SW480 (cell line): Measurements from ENCODE around the gene NPC1L1.

ENCODE experiments used
- DNase-seq: peaks from one replicate; pipeline ENCODE4 v3.0.0-alpha.2; 2016; ENCODE audit warnings: low spot score

Gene NPC1L1

GRCh38 chr7:44505595-44505994, 35.5 kb downstream of the NPC1L1 start:
- no peak for DNase-seq

- DNase-seq = no peak
Observed at GRCh38 chr7:44498230-44498954, 42.7 kb downstream of the NPC1L1 start.

DNA sequence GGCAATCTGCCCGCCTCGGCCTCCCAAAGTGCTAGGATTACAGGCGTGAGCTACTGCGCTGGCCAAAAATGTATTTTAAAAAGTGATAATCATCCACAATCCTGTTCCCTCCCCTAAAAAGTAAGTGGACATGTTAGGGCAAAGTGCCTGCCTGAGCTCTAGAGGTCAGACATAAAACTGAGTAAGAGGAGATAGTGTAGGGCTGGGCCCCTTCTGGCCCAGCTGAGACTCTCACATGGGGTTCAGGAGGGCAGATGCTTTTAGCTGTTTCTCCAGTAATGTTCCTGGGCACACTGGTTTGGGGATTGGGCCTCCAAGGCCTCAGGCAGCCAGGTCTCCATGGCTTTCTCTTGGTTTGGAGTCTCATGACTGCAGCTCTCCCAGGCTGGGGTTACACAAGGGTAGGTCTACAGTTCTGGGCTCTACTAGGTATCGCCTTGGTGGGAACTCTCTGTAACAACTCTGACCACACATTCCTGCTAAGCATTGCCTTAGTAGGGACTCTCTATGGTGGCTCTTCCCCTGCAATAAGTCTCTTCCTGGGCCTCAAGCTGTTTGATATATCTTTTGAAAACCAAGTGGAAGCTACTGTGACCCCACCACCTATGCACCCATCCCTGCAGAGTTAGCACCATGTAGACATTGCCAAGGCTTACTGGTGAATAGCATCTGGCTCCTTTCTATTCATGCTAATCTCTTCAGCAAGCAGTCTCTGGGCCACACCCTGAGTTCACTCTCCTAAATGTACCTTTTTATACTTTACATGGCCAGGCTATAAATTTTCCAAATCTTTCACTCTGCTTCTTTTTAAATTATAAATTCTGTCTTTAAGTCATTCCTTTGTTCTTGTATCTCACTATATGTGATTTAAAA, 43.7 kb downstream of the NPC1L1 start:
- no peak for DNase-seq

- DNase-seq = no peak
Observed at GRCh38 chr7:44496385-44496784, 44.7 kb downstream of the NPC1L1 start.

GRCh38 chr7:44494960-44495359, 46.2 kb downstream of the NPC1L1 start:
- DNase-seq = no peak

GRCh38 chr7:44491229-44491628, 49.9 kb downstream of the NPC1L1 start:
- no peak for DNase-seq

- DNase-seq = peak; percentile 95
Observed at GRCh38 chr7:44490351-44491200, 50.6 kb downstream of the NPC1L1 start, which contains the start of gene NUDCD3. Gene NUDCD3, minus strand, starts transcription at chr7:44490658. Its CDS starts 58 bp downstream, at chr7:44490600.

DNA sequence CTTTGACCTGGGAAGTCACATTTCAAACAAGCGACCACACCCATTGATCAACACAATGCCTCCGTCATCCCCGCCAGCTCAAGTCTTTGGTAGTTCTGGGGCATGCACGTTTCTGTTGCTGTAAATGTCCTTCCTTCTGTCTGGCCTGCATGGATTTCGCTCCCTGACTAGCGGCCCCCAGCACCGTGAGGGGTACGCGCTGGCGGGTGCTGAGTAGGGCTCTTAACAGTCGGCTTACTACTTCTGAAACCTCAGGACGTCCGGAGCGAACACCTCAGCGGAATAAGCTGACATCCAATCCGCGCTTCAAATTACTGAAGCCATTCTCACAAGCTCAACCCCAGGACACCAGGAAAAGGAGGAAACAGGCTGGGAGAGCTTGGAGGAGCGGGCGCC, 51.2 kb downstream of the NPC1L1 start:
- DNase-seq = peak; percentile 53

GRCh38 chr7:44488955-44489354, 52.2 kb downstream of the NPC1L1 start:
- no peak for DNase-seq

- no peak for DNase-seq
Observed at GRCh38 chr7:44486693-44487092, 54.4 kb downstream of the NPC1L1 start.

- DNase-seq = no peak
Observed at GRCh38 chr7:44486001-44486400, 55.1 kb downstream of the NPC1L1 start.

DNA sequence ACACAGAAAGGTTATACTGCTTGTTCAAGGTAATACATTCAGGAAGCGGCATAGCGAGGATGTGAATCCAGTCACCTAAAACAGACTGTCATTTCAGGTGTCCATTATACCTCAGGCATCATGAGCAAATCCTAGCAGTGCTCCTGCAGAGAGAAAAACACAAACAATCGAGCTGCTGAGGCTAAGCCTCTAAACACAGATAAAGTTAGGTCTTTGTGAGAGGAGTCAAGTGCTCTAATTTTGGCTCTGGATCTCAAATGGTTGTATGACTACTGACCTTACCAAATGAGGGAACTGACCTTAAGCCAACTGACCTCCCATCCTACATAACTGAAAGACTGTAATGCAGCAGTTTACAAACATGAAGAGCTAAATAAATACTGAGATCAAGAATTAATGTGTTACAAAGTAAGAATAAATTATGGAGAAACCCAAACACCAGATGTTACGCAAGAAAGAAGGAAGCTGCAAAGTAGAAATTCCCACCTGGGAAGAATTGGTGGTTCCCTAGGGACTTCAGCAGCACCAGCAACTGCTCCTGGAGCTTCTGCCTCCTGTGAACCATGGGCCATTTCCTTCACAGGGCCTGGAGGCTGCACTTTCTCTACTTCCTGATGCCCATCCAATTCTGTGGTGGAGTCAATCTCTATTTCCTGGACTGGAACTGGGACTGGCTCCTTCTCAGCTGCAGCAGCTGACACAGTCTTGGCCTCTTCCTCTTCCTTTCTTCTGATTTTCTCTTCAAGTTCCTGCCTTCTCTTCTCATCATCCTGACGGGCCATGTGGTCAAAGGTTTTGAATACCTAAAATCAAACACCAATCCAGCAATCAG, 56.4 kb downstream of the NPC1L1 start:
- DNase-seq = no peak

DNA sequence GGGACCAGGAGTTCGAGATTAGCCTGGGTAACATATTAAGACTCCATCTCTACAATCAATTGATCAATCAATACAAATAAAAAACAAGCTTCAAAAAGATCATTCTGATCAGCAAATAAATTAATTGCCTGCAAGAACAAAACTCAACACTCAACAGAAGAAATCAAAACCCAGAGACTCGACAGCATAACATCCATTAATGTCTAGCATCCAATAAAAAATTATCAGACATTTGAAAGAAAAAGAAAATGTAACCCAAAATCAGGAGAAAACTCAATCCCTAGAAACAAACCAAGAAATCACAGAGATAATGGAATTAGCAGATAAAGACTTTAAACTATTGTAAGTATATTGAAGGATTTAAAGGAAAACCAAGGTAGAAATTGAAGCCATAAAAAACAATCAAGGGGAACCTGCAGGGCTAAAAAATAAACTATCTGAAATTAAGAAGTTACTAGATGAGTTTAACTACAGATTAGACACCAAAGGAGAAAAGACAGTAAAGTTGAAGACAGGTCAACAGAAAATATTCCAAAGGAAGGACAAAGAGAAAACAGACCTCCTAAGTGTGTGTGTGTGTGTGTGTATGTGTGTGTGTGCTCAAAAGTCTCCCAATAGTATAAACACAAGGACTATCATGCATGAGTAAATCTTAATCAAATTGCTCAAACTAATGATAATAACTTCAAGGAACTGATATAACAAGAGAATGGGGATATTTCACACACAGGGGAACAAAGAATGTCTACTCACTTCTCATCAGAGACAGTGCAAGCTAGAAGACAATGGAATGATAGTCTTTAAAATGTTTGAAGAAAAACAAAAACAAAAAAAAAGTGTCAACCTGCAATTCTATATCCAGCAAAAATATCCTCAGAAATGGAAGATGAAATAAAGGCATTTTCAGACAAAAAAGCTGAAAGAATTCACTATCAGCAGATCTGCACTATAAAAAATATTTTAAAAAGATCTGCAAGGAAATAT, 58.3 kb downstream of the NPC1L1 start:
- DNase-seq = no peak

- no peak for DNase-seq
Observed at GRCh38 chr7:44477938-44478337, 63.2 kb downstream of the NPC1L1 start.

DNA sequence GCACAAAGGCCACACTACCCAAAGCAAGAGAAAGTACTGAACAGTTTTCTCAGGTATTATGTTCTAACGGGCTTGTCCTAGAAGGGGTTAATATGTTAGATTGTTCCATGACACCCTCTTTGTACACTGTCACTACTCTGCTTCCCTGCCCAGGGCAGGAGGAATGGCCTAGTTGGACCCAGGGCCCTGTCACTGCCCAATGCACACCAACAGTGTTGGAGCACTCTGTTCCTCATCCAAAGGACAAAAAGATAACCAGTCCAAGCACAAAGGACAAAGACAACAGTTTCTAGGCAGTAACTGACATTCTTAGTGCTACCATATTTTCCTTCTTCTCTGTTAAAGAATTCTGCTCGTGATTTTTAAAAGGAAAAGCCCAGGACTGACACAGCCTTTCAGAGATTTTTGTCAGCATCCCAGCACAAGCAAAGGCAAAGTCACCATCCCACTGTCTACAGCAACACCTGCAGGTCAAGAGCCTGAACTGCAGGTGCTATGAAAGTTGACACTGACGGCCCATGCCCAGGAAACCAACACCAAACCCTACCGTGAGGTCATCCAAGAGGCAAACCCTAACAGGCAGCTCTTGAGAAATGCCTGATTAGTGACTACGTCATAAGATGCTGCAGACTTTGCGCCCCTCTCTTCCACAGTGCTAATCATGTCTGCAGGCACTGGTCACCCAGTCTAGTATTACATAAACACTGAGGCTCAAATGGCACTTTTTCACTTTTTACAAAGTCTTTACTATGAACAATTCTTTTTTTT, 63.9 kb downstream of the NPC1L1 start:
- peak; percentile 72 for DNase-seq

- no peak for DNase-seq
Observed at GRCh38 chr7:44476313-44476712, 64.8 kb downstream of the NPC1L1 start.

- DNase-seq = peak; percentile 53
Observed at GRCh38 chr7:44473295-44473694, 67.8 kb downstream of the NPC1L1 start.

DNA sequence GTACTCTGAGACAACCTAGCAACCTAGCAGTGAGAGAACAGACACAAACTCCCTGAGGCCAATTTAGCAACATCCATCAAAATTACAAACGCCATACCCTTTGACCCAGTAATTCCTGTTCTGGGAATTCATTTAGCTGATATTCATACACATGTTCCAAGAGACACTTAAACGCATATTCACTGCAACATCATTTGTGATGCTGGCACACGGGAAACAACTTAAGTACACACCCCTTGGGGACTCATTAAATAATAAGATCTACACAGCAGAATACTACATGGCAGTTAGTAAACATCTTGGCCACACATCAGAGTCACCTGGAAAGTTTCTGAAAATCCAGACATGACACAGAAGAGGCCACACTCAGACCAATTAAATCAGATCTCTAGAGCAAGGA, 68.3 kb downstream of the NPC1L1 start:
- DNase-seq = no peak

- DNase-seq = no peak
Observed at GRCh38 chr7:44471850-44472249, 69.3 kb downstream of the NPC1L1 start.
